LHCN-M2 (cell line): ENCODE data around the gene BCDIN3D. TPM values are rescaled to one million over a fixed set of nuclear protein-coding genes. Genes with fewer than 3 reads are reported as not detected.
"Not testable (repeated sequence)": the region's sequence is repeated elsewhere in the genome, so short reads cannot be mapped to it uniquely, and the experiment has no call there.

Experiments used
- DNase-seq: peaks from one replicate; pipeline ENCODE4 v3.0.0-alpha.2; 2012; ENCODE audit warnings: low read depth
- polyA plus RNA-seq: library from polyadenylated mRNA; unstranded; fragments of >200 nt; gene quantifications from one replicate; pipeline ENCODE4 v1.2.1, GENCODE V29; 2012; ENCODE audit warnings: missing spikeins
- total RNA-seq: library from RNA; depleted of rRNA; stranded (reverse); fragments of >200 nt; gene quantifications from 2 replicates; pipeline ENCODE4 v1.2.3, GENCODE V29; 2014; rRNA removed

The BCDIN3D gene
- total RNA-seq = 2.5 and 2.9 TPM in 2 replicates
- 1.7 TPM for polyA plus RNA-seq

- peak; percentile 90 for DNase-seq
These were observed at the start of gene BCDIN3D for GRCh38 chr12:49842519-49843352. Gene BCDIN3D, minus strand, starts transcription at chr12:49843106. Its CDS starts 19 bp downstream, at chr12:49843087.

- no peak for DNase-seq
These were observed 49.3 kb upstream of the BCDIN3D start for GRCh38 chr12:49892084-49892731.

GRCh38 chr12:49891476-49891875, 48.6 kb upstream of the BCDIN3D start:
- DNase-seq = no peak

GRCh38 chr12:49891012-49891411, 48.1 kb upstream of the BCDIN3D start:
- no peak for DNase-seq

- DNase-seq = no peak
These were observed 47.2 kb upstream of the BCDIN3D start for GRCh38 chr12:49890096-49890461.

GRCh38 chr12:49889361-49890095, 46.6 kb upstream of the BCDIN3D start:
- DNase-seq = no peak

- DNase-seq = no peak
These were observed 45.7 kb upstream of the BCDIN3D start for GRCh38 chr12:49888461-49889151.

- no peak for DNase-seq
These were observed 44.9 kb upstream of the BCDIN3D start for GRCh38 chr12:49887536-49888401.

GRCh38 chr12:49887091-49887490, 44.2 kb upstream of the BCDIN3D start:
- DNase-seq = no peak

- no peak for DNase-seq
These were observed 43.0 kb upstream of the BCDIN3D start for GRCh38 chr12:49885663-49886461.

GRCh38 chr12:49885118-49885517, 42.2 kb upstream of the BCDIN3D start:
- DNase-seq = no peak

GRCh38 chr12:49882851-49883464, 40.1 kb upstream of the BCDIN3D start:
- DNase-seq = no peak

- no peak for DNase-seq
These were observed 39.4 kb upstream of the BCDIN3D start for GRCh38 chr12:49882248-49882850.

GRCh38 chr12:49881415-49882247, 38.7 kb upstream of the BCDIN3D start:
- DNase-seq = no peak

GRCh38 chr12:49880756-49881414, 38.0 kb upstream of the BCDIN3D start:
- DNase-seq = no peak

GRCh38 chr12:49879065-49879464, 36.2 kb upstream of the BCDIN3D start:
- not testable (repeated sequence) for DNase-seq

- no peak for DNase-seq
These were observed 35.1 kb upstream of the BCDIN3D start for GRCh38 chr12:49878021-49878420.
